ENCODE data around the gene BCL7A. TPM values are rescaled to one million over a fixed set of nuclear protein-coding genes. Genes with fewer than 3 reads are reported as not detected.
A peak's percentile ranks its signal among the peaks of the same experiment; 100 is the strongest.

The BCL7A gene
- total and polyA plus RNA-seq, 4 donors: 3.5 to 8.3 (median 4.9) TPM

- no peak for TF ChIP-seq ZBTB33 (IDR thresholded peaks at IDR 0.05)
- TF ChIP-seq SP1 (IDR thresholded peaks at IDR 0.05): no peak
- no peak for TF ChIP-seq FOXA1 (IDR thresholded peaks at IDR 0.05)
- no peak for TF ChIP-seq HNF4A (conservative IDR thresholded peaks at IDR 0.05)
- no peak for TF ChIP-seq GABPA (IDR thresholded peaks at IDR 0.05 in 1 of 2, conservative IDR thresholded peaks at IDR 0.05 in 1 of 2)
- TF ChIP-seq YY1 (IDR thresholded peaks at IDR 0.05): no peak
- TF ChIP-seq ATF3 (IDR thresholded peaks at IDR 0.05): no peak
- TF ChIP-seq EGR1 (IDR thresholded peaks at IDR 0.05; ENCODE audit: low read depth in 2 of 2): no peak
- Histone ChIP-seq H3K36me3 (ENCODE audit: control insufficient read depth in 4 of 4, insufficient read depth in 3 of 4, low read depth in 1 of 4, low read length in 3 of 4) (peaks cover 0 to 2% (median 0%) of the 10 kb centered on the region in 4 donors), H3K4me1 (ENCODE audit: control insufficient read depth in 4 of 4, insufficient read depth in 4 of 4, low read length in 3 of 4) (no peaks in the 10 kb centered on the region), H3K4me3 (ENCODE audit: low read depth in 1 of 3, low read length in 3 of 3) (no peak overlapping the region), H3K27ac (ENCODE audit: low read depth in 1 of 2, low read length in 2 of 2) (peak overlapping the region in 1 of 2 donors; percentile 41), H3K27me3 (ENCODE audit: control insufficient read depth in 4 of 4, insufficient read depth in 4 of 4, low read length in 3 of 4) (no peaks in the 10 kb centered on the region), H3K9me3 (ENCODE audit: control insufficient read depth in 4 of 4, low read length in 3 of 4) (no peaks in the 10 kb centered on the region), H3K9ac (ENCODE audit: low read depth in 1 of 2, low read length in 2 of 2) (no peak overlapping the region)
- 77% methylated on average over 21 of the region's 21 CpGs for WGBS
- no peak for DNase-seq (ENCODE audit: low spot score)
These were observed 29.4 kb upstream of the BCL7A start for GRCh38 chr12:121992059-121992879.

- Histone ChIP-seq H3K36me3 (ENCODE audit: control insufficient read depth in 4 of 4, insufficient read depth in 3 of 4, low read depth in 1 of 4, low read length in 3 of 4) (no peaks in the 10 kb centered on the region), H3K4me1 (ENCODE audit: control insufficient read depth in 4 of 4, insufficient read depth in 4 of 4, low read length in 3 of 4) (no peaks in the 10 kb centered on the region), H3K27me3 (ENCODE audit: control insufficient read depth in 4 of 4, insufficient read depth in 4 of 4, low read length in 3 of 4) (no peaks in the 10 kb centered on the region), H3K4me3 (ENCODE audit: low read depth in 1 of 3, low read length in 3 of 3) (no peak overlapping the region), H3K27ac (ENCODE audit: low read depth in 1 of 2, low read length in 2 of 2) (no peak overlapping the region), H3K9ac (ENCODE audit: low read depth in 1 of 2, low read length in 2 of 2) (no peak overlapping the region), H3K9me3 (ENCODE audit: control insufficient read depth in 4 of 4, low read length in 3 of 4) (no peaks in the 10 kb centered on the region)
- DNase-seq (ENCODE audit: low spot score): no peak
- WGBS: 50% methylated on average over 9 of the region's 9 CpGs
- TF ChIP-seq SP1 (IDR thresholded peaks at IDR 0.05): no peak
- TF ChIP-seq FOXA1 (IDR thresholded peaks at IDR 0.05): no peak
- TF ChIP-seq RXRA (IDR thresholded peaks at IDR 0.05): no peak
- no peak for TF ChIP-seq EGR1 (IDR thresholded peaks at IDR 0.05; ENCODE audit: low read depth in 2 of 2)
- TF ChIP-seq REST (IDR thresholded peaks at IDR 0.05): no peak
- TF ChIP-seq CTCF (IDR thresholded peaks at IDR 0.05; ENCODE audit: low read depth, low read length, missing input control): no peak
- TF ChIP-seq JUND (IDR thresholded peaks at IDR 0.05): no peak
- TF ChIP-seq HNF4G (IDR thresholded peaks at IDR 0.05): no peak
- no peak for TF ChIP-seq FOXA2 (IDR thresholded peaks at IDR 0.05)
- TF ChIP-seq NR2F2 (IDR thresholded peaks at IDR 0.05): no peak
These were observed 25.4 kb upstream of the BCL7A start for GRCh38 chr12:121996050-121996944.
